DMS79 (cell line): ENCODE results near the gene HDAC10.

Experiments
- DNase-seq: peaks from one replicate; lab custom pipeline; 2025; lab: John Stamatoyannopoulos, UW

Gene HDAC10

GRCh38 chr22:50269970-50270665 lies 19.1 kb upstream of the HDAC10 start, which contains the start of gene MAPK11:
MAPK11 (minus strand) TSS chr22:50270380; CDS start chr22:50270292, 88 bp downstream.
- DNase-seq, result no peak

GRCh38 chr22:50269573-50269969 lies 18.5 kb upstream of the HDAC10 start:
- DNase-seq, result no peak

- no peak for DNase-seq
Measured at GRCh38 chr22:50268655-50269113, 17.6 kb upstream of the HDAC10 start.

- DNase-seq, result no peak
Measured at GRCh38 chr22:50267591-50268390, 16.7 kb upstream of the HDAC10 start.

GRCh38 chr22:50266994-50267393 lies 15.9 kb upstream of the HDAC10 start:
- DNase-seq, result no peak

GRCh38 chr22:50264946-50265669 lies 14.0 kb upstream of the HDAC10 start:
- no peak for DNase-seq

GRCh38 chr22:50264104-50264745 lies 13.2 kb upstream of the HDAC10 start:
- DNase-seq, result no peak

- DNase-seq, result no peak
Measured at GRCh38 chr22:50262973-50263617, 12.0 kb upstream of the HDAC10 start.

- DNase-seq, result no peak
Measured at GRCh38 chr22:50262460-50262911, 11.4 kb upstream of the HDAC10 start.

GRCh38 chr22:50261615-50262459 lies 10.8 kb upstream of the HDAC10 start, which contains the start of gene MAPK12:
MAPK12 (minus strand) TSS chr22:50261683; CDS start chr22:50261509, 174 bp downstream.
- DNase-seq, result no peak

GRCh38 chr22:50260801-50261614 lies 9.9 kb upstream of the HDAC10 start:
- DNase-seq, result no peak

- no peak for DNase-seq
Measured at GRCh38 chr22:50260434-50260800, 9.4 kb upstream of the HDAC10 start.

- DNase-seq, result no peak
Measured at GRCh38 chr22:50259302-50259701, 8.2 kb upstream of the HDAC10 start.

GRCh38 chr22:50258361-50259292 lies 7.6 kb upstream of the HDAC10 start:
- no peak for DNase-seq

- DNase-seq, result no peak
Measured at GRCh38 chr22:50257451-50258360, 6.6 kb upstream of the HDAC10 start.

GRCh38 chr22:50257041-50257440 lies 6.0 kb upstream of the HDAC10 start:
- DNase-seq, result no peak

- no peak for DNase-seq
Measured at GRCh38 chr22:50256258-50256862, 5.3 kb upstream of the HDAC10 start.
